ENCODE results near the gene SETD1B. TPM values are rescaled to one million over a fixed set of nuclear protein-coding genes. Genes with fewer than 3 reads are reported as not detected.

Gene SETD1B
- total RNA-seq, 1 experiment from 2014 or later = 32.2 TPM

- TF ChIP-seq CTCF (IDR thresholded peaks at IDR 0.05; ENCODE audit: unreplicated experiment) = no peak
- Mint-ChIP-seq H3K27me3 (ENCODE audit: unreplicated experiment) (no peaks in the 10 kb centered on the region), H3K4me1 (ENCODE audit: low read depth, unreplicated experiment) (peaks cover 76% of the 10 kb centered on the region), H3K27ac (ENCODE audit: unreplicated experiment) (peak within 1 kb of the TSS; percentile 89), H3K36me3 (ENCODE audit: insufficient read depth, unreplicated experiment) (peaks cover 86% of the 10 kb centered on the region), H3K9me3 (ENCODE audit: low read depth, unreplicated experiment) (no peaks in the 10 kb centered on the region), H3K4me3 (ENCODE audit: low read depth, unreplicated experiment) (peak within 1 kb of the TSS; percentile 86)
- BruUV-seq (replicated peaks) = no TSS peak
- intact Hi-C loops (cut with micrococcal nuclease; ENCODE audit: unreplicated experiment) = no loop called here
- CTCF ChIA-PET = interaction anchor here (0.6 to 8.7 kb wide), 16 partner anchors 9 to 289 kb away, joined by 3 to 179 read pairs (median 9); partner anchors contain the start of genes PSMD9, SETD1B and TMEM120B
- peak; percentile 66 for DNase-seq
Measured at GRCh38 chr12:121793440-121793837, 10.4 kb upstream of the SETD1B start, which contains the start of gene RHOF. TSS of gene RHOF (minus strand) at chr12:121793688. CDS start at chr12:121793633, 55 bp downstream.

GRCh38 chr12:121793838-121794533 is 9.8 kb upstream of the SETD1B start:
- peak; percentile 98 for DNase-seq
- intact Hi-C loops (cut with micrococcal nuclease; ENCODE audit: unreplicated experiment) = loop anchor here (1.0 kb wide), 1 partner anchor 97 kb away; no protein-coding TSS in a partner anchor
- peak; percentile 99 for TF ChIP-seq CTCF (IDR thresholded peaks at IDR 0.05; ENCODE audit: unreplicated experiment)
- Mint-ChIP-seq H3K9me3 (ENCODE audit: low read depth, unreplicated experiment) (no peaks in the 10 kb centered on the region), H3K27me3 (ENCODE audit: unreplicated experiment) (no peaks in the 10 kb centered on the region), H3K4me3 (ENCODE audit: low read depth, unreplicated experiment) (peak overlapping the region; percentile 86), H3K27ac (ENCODE audit: unreplicated experiment) (peak overlapping the region; percentile 89), H3K4me1 (ENCODE audit: low read depth, unreplicated experiment) (peaks cover 81% of the 10 kb centered on the region), H3K36me3 (ENCODE audit: insufficient read depth, unreplicated experiment) (peaks cover 86% of the 10 kb centered on the region)
- CTCF ChIA-PET = interaction anchor here (0.5 to 8.7 kb wide), 36 partner anchors 8 to 241 kb away, joined by 3 to 179 read pairs (median 6); partner anchors contain the start of genes PSMD9, SETD1B and TMEM120B
- BruUV-seq (replicated peaks) = no TSS peak

- Mint-ChIP-seq H3K4me3 (ENCODE audit: low read depth, unreplicated experiment) (peak overlapping the region; percentile 86), H3K27ac (ENCODE audit: unreplicated experiment) (peak overlapping the region; percentile 89), H3K27me3 (ENCODE audit: unreplicated experiment) (no peaks in the 10 kb centered on the region), H3K36me3 (ENCODE audit: insufficient read depth, unreplicated experiment) (peaks cover 89% of the 10 kb centered on the region), H3K9me3 (ENCODE audit: low read depth, unreplicated experiment) (no peaks in the 10 kb centered on the region), H3K4me1 (ENCODE audit: low read depth, unreplicated experiment) (peaks cover 84% of the 10 kb centered on the region)
- intact Hi-C loops (cut with micrococcal nuclease; ENCODE audit: unreplicated experiment) = loop anchor here (1.0 kb wide), 2 partner anchors 18 to 97 kb away; no protein-coding TSS in a partner anchor
- no peak for TF ChIP-seq CTCF (IDR thresholded peaks at IDR 0.05; ENCODE audit: unreplicated experiment)
- no peak for DNase-seq
- no TSS peak for BruUV-seq (replicated peaks)
- CTCF ChIA-PET = interaction anchor here (0.5 to 8.7 kb wide), 37 partner anchors 8 to 560 kb away, joined by 3 to 179 read pairs (median 6); partner anchors contain the start of genes PSMD9, SETD1B and TMEM120B
Measured at GRCh38 chr12:121794534-121795033, 9.2 kb upstream of the SETD1B start.

GRCh38 chr12:121795034-121795968 is 8.5 kb upstream of the SETD1B start:
- peaks cover 79% of the 10 kb centered on the region for H3K4me1 Mint-ChIP-seq (ENCODE audit: low read depth, unreplicated experiment)
- H3K9me3 Mint-ChIP-seq (ENCODE audit: low read depth, unreplicated experiment) = no peaks in the 10 kb centered on the region
- peak overlapping the region; percentile 89 for H3K27ac Mint-ChIP-seq (ENCODE audit: unreplicated experiment)
- peak; percentile 92 for DNase-seq
- no TSS peak for BruUV-seq (replicated peaks)
- peak overlapping the region; percentile 86 for H3K4me3 Mint-ChIP-seq (ENCODE audit: low read depth, unreplicated experiment)
- H3K36me3 Mint-ChIP-seq (ENCODE audit: insufficient read depth, unreplicated experiment) = peaks cover 86% of the 10 kb centered on the region
- TF ChIP-seq CTCF (IDR thresholded peaks at IDR 0.05; ENCODE audit: unreplicated experiment) = peak; percentile 96
- CTCF ChIA-PET = interaction anchor here (0.6 to 8.7 kb wide), 27 partner anchors 8 to 559 kb away, joined by 3 to 179 read pairs (median 6); partner anchors contain the start of gene PSMD9
- no peaks in the 10 kb centered on the region for H3K27me3 Mint-ChIP-seq (ENCODE audit: unreplicated experiment)
- intact Hi-C loops (cut with micrococcal nuclease; ENCODE audit: unreplicated experiment) = loop anchor here (1.0 kb wide), 1 partner anchor 17 kb away; no protein-coding TSS in a partner anchor

Measured in Calu3 (cell line).